Activated naive CD4-positive, alpha-beta T cell treated with anti-CD3 and anti-CD28 coated beads, Interleukin-2, amount 50 U/mL, for 72 hours (primary cell): Measurements from ENCODE around the gene EGR4. TPM values are rescaled to one million over a fixed set of nuclear protein-coding genes. Genes with fewer than 3 reads are reported as not detected.
"Not testable (repeated sequence)": the region's sequence is repeated elsewhere in the genome, so short reads cannot be mapped to it uniquely, and the experiment has no call there.

ENCODE experiments used
- ATAC-seq, 2 donors: fragments of 150-1000 bp; cut with Tn5 transposase; 2 replicates each; pipeline ENCODE4 v1.10.0; 2021; ENCODE audit warnings: mild to moderate bottlenecking in 2 of 2, moderate library complexity in 2 of 2
- DNase-seq, 2 donors: peaks; one replicate each; pipeline ENCODE4 v3.0.0; 2021 to 2022; ENCODE audit warnings: low spot score in 2 of 2
- H3K27ac Mint-ChIP-seq, 2 donors: one replicate each; pipeline ENCODE4 v1.8.0; 2022; ENCODE audit warnings: mild to moderate bottlenecking in 2 of 2, mixed read lengths in 2 of 2
- H3K36me3 Mint-ChIP-seq, 2 donors: one replicate each; pipeline ENCODE4 v1.8.0; 2022; ENCODE audit warnings: mixed read lengths in 2 of 2
- H3K9me3 Mint-ChIP-seq, 2 donors: one replicate each; pipeline ENCODE4 v1.8.0; 2022; ENCODE audit warnings: mixed read lengths in 2 of 2
- total RNA-seq, 2 donors: library from RNA; stranded (reverse); gene quantifications; one replicate each; pipeline ENCODE4 v1.2.3, GENCODE V29; 2022

EGR4 gene
- total RNA-seq, 2 donors from 2014 or later = 0.33 TPM; not detected in 1

GRCh38 chr2:73269686-73270465 is 23.5 kb downstream of the EGR4 start:
- Mint-ChIP-seq H3K27ac (peak overlapping the region in 1 of 2 donors; percentile 6), H3K36me3 (peaks cover 5 to 8% of the 10 kb centered on the region in 2 donors), H3K9me3 (no peaks in the 10 kb centered on the region)
- DNase-seq (no peak), ATAC-seq (no peak)

- H3K36me3 Mint-ChIP-seq = peaks cover 5 to 8% of the 10 kb centered on the region in 2 donors
- peak; percentile 60 to 70 for DNase-seq
- H3K9me3 Mint-ChIP-seq = no peaks in the 10 kb centered on the region
These were observed 24.3 kb downstream of the EGR4 start for GRCh38 chr2:73268830-73269685.

GRCh38 chr2:73268366-73268829 is 24.9 kb downstream of the EGR4 start:
- Mint-ChIP-seq H3K9me3 (no peaks in the 10 kb centered on the region), H3K36me3 (peaks cover 5 to 8% of the 10 kb centered on the region in 2 donors), H3K27ac (no peak overlapping the region)
- no peak for ATAC-seq
- no peak for DNase-seq

More at GRCh38 chr2:73268830-73269685, 24.3 kb downstream of the EGR4 start:
- ATAC-seq = peak; percentile 93 to 96
- no peak overlapping the region for H3K27ac Mint-ChIP-seq

- ATAC-seq (no peak), DNase-seq (no peak)
These were observed 26.3 kb downstream of the EGR4 start for GRCh38 chr2:73267008-73267407.

GRCh38 chr2:73266061-73266901 is 27.1 kb downstream of the EGR4 start:
- ATAC-seq = no peak
- H3K36me3 Mint-ChIP-seq = peaks cover 5 to 8% of the 10 kb centered on the region in 2 donors

More at GRCh38 chr2:73267008-73267407, 26.3 kb downstream of the EGR4 start:
- peaks cover 5 to 8% of the 10 kb centered on the region in 2 donors for H3K36me3 Mint-ChIP-seq
- H3K27ac Mint-ChIP-seq = no peak overlapping the region
- no peaks in the 10 kb centered on the region for H3K9me3 Mint-ChIP-seq

GRCh38 chr2:73265298-73266060 is 27.9 kb downstream of the EGR4 start:
- no peak overlapping the region for H3K27ac Mint-ChIP-seq
- ATAC-seq (no peak), DNase-seq (no peak)
- peaks cover 5 to 8% of the 10 kb centered on the region in 2 donors for H3K36me3 Mint-ChIP-seq
- H3K9me3 Mint-ChIP-seq = no peaks in the 10 kb centered on the region

More at GRCh38 chr2:73266061-73266901, 27.1 kb downstream of the EGR4 start:
- no peaks in the 10 kb centered on the region for H3K9me3 Mint-ChIP-seq
- no peak overlapping the region for H3K27ac Mint-ChIP-seq
- DNase-seq = no peak

- Mint-ChIP-seq H3K36me3 (peaks cover 5 to 8% of the 10 kb centered on the region in 2 donors), H3K9me3 (no peaks in the 10 kb centered on the region), H3K27ac (no peak overlapping the region)
- DNase-seq (no peak), ATAC-seq (no peak)
These were observed 28.6 kb downstream of the EGR4 start for GRCh38 chr2:73264783-73265182.

- Mint-ChIP-seq H3K9me3 (no peaks in the 10 kb centered on the region), H3K27ac (no peak overlapping the region), H3K36me3 (peaks cover 5 to 8% of the 10 kb centered on the region in 2 donors)
- ATAC-seq (no peak), DNase-seq (no peak)
These were observed 29.1 kb downstream of the EGR4 start for GRCh38 chr2:73264332-73264606.

- peak overlapping the region in 1 of 2 donors; percentile 36 for H3K27ac Mint-ChIP-seq
These were observed 29.6 kb downstream of the EGR4 start for GRCh38 chr2:73263540-73264331.

GRCh38 chr2:73262691-73263429 is 30.5 kb downstream of the EGR4 start:
- not testable (repeated sequence) for ATAC-seq, H3K9me3 Mint-ChIP-seq, DNase-seq, H3K36me3 Mint-ChIP-seq
- peak overlapping the region in 1 of 2 donors; percentile 36 for H3K27ac Mint-ChIP-seq

More at GRCh38 chr2:73263540-73264331, 29.6 kb downstream of the EGR4 start:
- ATAC-seq (no peak), DNase-seq (no peak)
- no peaks in the 10 kb centered on the region for H3K9me3 Mint-ChIP-seq
- peaks cover 5 to 8% of the 10 kb centered on the region in 2 donors for H3K36me3 Mint-ChIP-seq

GRCh38 chr2:73262108-73262651 is 31.2 kb downstream of the EGR4 start:
- no peak for DNase-seq
- ATAC-seq = no peak
- Mint-ChIP-seq H3K36me3 (no peaks in the 10 kb centered on the region), H3K9me3 (no peaks in the 10 kb centered on the region), H3K27ac (no peak overlapping the region)

- Mint-ChIP-seq H3K9me3 (no peaks in the 10 kb centered on the region), H3K36me3 (no peaks in the 10 kb centered on the region), H3K27ac (peak overlapping the region in 1 of 2 donors; percentile 25)
- ATAC-seq (peak in 1 of 2 donors; percentile 21), DNase-seq (no peak)
These were observed 32.9 kb downstream of the EGR4 start for GRCh38 chr2:73260338-73260984.

GRCh38 chr2:73259704-73260337 is 33.5 kb downstream of the EGR4 start:
- no peaks in the 10 kb centered on the region for H3K9me3 Mint-ChIP-seq
- H3K27ac Mint-ChIP-seq = peak overlapping the region in 1 of 2 donors; percentile 25
- ATAC-seq (no peak), DNase-seq (no peak)
- no peaks in the 10 kb centered on the region for H3K36me3 Mint-ChIP-seq
